GM13976 (cell line): ENCODE results near the gene SH3PXD2B.

Source experiments
- DNase-seq: peaks from one replicate; pipeline ENCODE4 v3.0.0; 2012; ENCODE audit warnings: low spot score
- in situ Hi-C: fragments of 300-500 bp; cut with MboI; formaldehyde crosslinking; loops from one replicate; pipeline ENCODE4 v1.12.0; 2022; ENCODE audit warnings: low sequenced_read_pairs, mixed read lengths, inconsistent platforms; ENCODE audit not compliant: unreplicated experiment
- TF ChIP-seq, protein P1 (sequence below): IDR thresholded peaks from 2 replicates; pipeline ENCODE4 v1.5.1; 2012; ENCODE audit warnings: borderline replicate concordance, mild to moderate bottlenecking; ENCODE audit not compliant: insufficient read depth; ENCODE audit errors: extremely low read depth, missing control alignments, control extremely low read depth

Gene SH3PXD2B

DNA sequence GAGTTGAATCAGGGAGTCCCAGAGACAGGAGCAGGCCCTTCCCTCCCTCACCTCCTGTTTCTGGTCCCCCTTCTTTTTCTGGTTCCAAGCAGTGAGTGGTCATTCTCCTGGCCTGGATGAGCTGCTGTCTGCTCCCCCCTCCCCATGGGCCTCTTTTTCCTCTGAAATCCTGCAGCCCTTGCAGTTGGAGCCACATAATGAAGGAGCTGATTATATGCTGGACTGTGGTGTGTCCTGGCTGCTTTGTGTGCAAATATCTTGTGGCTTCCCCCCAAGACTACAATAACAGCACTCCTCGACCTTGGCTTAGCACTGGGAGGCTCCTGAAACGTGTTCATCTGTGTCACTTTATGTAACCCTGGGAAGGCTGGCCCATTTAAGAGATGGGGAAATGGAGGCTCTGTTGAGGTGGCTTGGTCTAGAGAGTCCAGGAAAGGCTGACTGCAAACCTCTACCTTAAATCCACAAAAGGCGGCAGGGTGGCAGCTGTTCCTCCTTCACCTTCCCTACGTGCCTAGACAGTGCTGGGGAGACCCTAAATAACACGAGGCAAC lies 69.2 kb downstream of the SH3PXD2B start:
- TF ChIP-seq, protein P1, sequence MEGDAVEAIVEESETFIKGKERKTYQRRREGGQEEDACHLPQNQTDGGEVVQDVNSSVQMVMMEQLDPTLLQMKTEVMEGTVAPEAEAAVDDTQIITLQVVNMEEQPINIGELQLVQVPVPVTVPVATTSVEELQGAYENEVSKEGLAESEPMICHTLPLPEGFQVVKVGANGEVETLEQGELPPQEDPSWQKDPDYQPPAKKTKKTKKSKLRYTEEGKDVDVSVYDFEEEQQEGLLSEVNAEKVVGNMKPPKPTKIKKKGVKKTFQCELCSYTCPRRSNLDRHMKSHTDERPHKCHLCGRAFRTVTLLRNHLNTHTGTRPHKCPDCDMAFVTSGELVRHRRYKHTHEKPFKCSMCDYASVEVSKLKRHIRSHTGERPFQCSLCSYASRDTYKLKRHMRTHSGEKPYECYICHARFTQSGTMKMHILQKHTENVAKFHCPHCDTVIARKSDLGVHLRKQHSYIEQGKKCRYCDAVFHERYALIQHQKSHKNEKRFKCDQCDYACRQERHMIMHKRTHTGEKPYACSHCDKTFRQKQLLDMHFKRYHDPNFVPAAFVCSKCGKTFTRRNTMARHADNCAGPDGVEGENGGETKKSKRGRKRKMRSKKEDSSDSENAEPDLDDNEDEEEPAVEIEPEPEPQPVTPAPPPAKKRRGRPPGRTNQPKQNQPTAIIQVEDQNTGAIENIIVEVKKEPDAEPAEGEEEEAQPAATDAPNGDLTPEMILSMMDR = no peak
- in situ Hi-C loops = no loop called here
- DNase-seq = no peak

DNA sequence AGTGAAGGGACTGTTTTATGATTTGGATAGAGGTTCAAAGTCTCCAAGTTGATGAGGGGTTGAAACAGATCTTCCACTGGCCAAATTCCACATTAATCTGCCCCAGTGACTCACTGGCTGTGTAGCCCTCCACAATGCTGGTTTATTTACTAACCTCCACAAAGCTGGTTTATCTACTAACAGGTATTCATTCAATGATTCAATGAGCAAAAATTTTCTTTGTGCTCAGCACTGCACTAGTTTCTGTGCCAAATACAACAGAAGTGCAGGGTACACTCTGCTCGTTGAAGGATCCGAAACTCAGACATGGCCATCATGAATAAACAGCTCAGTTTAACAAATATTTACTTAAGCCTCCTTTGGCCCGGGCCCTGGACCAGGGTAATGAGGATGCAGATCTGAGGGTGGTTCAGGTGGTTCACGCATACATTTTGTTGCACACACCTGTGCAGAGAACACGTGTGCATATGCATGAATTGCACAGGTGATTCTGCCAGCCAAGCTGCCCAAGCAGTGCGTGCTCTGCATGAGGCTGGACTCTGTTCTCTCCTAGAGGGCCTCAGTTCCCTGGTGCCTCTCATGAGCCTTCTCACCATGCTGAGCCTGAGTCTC lies 71.0 kb downstream of the SH3PXD2B start:
- DNase-seq = no peak
- in situ Hi-C loops = no loop called here
- TF ChIP-seq, protein P1 = no peak

DNA sequence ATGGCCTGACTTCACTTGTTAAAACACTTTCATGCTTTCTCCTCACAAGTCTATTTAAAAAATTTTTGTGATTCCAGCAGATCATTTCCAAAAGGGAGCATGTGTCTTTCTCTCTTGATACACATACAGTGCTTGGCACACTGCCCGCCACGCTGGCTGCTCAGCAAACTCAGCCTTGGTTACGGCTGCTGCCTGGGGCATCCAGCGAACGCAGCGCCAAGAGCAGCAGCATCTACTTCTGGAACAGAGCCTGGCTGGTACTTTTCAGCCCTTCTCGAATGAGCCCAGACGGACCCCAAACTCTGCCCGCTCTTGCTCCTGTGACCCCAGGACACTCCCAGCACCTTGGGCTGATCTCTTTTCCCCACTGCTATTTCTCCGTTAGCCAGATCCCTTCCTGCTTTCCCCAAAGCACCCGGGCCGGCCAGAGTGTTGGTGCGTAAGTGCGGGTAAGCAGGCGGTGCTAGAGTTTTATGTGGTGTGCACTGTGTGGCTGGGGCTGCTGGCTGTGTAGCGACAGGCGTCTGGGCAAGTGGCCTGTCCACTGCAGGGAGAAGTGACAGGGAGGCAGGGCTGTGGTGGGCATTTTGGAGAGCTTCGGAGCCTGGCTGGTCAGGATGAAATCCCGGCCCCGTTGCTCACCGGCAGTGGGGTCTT lies 73.2 kb downstream of the SH3PXD2B start:
- in situ Hi-C loops = no loop called here
- no peak for DNase-seq
- TF ChIP-seq, protein P1 = no peak

DNA sequence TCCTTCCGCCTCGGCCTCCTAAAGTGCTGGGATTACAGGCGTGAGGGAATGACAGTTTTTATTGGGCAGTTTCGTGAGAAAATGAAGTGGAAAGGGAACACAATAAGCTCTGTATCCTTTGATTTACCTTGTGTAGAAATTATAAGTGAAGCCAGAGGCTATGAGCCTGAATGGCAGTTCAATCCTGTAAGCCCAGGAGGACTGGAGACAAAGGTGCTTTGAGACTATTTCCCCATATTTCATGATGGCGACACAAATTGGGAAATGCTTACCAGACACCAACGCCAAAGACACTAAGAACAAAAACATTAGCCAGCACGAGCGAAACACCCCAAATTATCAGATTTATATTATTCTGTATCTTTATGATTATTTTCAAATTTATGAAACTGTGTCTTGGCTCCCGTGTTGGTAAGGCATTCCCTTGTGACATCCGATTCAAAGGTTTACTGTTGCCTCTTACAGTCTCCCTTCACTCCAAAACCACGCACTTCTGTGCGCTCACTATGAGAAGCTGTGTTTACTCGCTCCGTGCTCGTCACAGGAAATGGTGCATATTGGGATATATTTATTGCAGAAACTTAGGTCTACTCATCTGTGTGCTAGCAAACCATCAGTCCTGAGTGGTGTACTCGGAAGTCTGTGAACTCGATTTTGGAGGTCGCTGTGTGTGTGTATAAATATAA lies 73.9 kb downstream of the SH3PXD2B start:
- in situ Hi-C loops = no loop called here
- DNase-seq = no peak
- TF ChIP-seq, protein P1 = no peak

DNA sequence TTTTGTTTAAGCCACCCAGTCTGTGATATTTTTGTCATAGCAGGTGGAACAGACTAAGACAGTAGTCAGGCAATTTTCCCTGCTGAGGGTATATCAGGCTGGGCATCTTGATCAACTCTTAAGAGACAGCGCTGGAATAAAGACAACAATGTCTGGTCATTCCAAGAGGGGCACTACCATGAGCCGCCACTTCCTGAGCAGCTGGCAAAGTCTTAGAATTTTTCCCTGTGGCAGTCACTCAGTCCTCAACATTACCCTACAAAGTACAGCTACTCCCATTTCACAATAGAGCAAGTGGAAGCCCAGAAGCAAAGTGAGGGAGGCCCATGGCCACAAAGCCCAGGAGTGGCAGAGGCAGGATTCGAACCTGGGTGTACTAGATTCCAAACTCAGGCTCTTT lies 74.8 kb downstream of the SH3PXD2B start:
- no peak for DNase-seq
- in situ Hi-C loops = no loop called here
- TF ChIP-seq, protein P1 = no peak

DNA sequence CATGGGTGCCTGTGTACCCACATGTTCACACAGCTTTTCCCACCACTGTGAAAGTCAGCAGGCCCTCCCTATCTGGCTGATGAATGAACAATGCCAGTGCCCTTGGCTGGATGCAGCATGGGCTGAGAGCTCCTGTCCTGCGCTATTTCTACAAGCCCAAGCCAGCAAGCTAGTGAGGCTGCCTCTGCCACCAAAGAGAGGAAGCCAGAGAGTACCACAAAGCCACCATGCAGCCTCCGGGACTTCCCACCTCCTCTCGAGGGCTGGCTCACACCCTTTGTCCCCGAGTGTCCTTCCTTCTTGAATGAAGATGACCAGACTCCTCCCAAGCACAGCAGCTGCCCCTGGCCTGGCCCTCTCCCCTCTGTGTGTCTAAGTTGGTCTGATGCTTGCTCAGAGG lies 76.5 kb downstream of the SH3PXD2B start:
- in situ Hi-C loops = no loop called here
- TF ChIP-seq, protein P1 = no peak
- DNase-seq = no peak
